Esophagus muscularis mucosa (tissue), 4 donors: ENCODE data around the gene AMIGO1. TPM values are rescaled to one million over a fixed set of nuclear protein-coding genes. Genes with fewer than 3 reads are reported as not detected.
A peak's percentile ranks its signal among the peaks of the same experiment; 100 is the strongest.

Experiments used
- DNase-seq: peaks from one replicate; pipeline ENCODE4 v3.0.0-alpha.2; 2017; ENCODE audit errors: extremely low spot score
- H3K27ac ChIP-seq, 4 donors: fragments of 200-600 bp; sonication (generic); replicated peaks in 1 of 4; 1 replicate in 3 of 4; 2 replicates in 1 of 4; pipeline ENCODE4 v1.5.1; 2016 to 2019; ENCODE audit warnings: mild to moderate bottlenecking in 1 of 4
- H3K27me3 ChIP-seq, 4 donors: fragments of 200-600 bp; sonication (generic); one replicate each; pipeline versions ENCODE4 v1.5.1 to v1.6.0; 2016 to 2019
- H3K36me3 ChIP-seq, 4 donors: fragments of 200-600 bp; sonication (generic); one replicate each; pipeline ENCODE4 v1.5.1; 2016 to 2019
- H3K4me1 ChIP-seq, 4 donors: fragments of 200-600 bp; sonication (generic); one replicate each; pipeline ENCODE4 v1.5.1; 2016 to 2019
- H3K4me3 ChIP-seq, 4 donors: fragments of 200-600 bp; sonication (generic); 1 replicate in 2 of 4; 2 replicates in 2 of 4; pipeline ENCODE4 v1.5.1; 2016 to 2019; ENCODE audit warnings: mild to moderate bottlenecking in 4 of 4, moderate library complexity in 1 of 4
- H3K9me3 ChIP-seq, 4 donors: fragments of 200-600 bp; sonication (generic); 1 replicate in 3 of 4; 2 replicates in 1 of 4; pipeline ENCODE4 v1.5.1; 2016 to 2019
- EP300 ChIP-seq: sonication (generic); formaldehyde crosslinking; IDR thresholded peaks from one replicate; pipeline ENCODE4 v1.6.1; 2017; ENCODE audit warnings: antibody characterized with exemption
- POLR2A ChIP-seq: fragments of 450-650 bp; IDR thresholded peaks from one replicate; pipeline ENCODE4 v1.6.1; 2017; ENCODE audit warnings: antibody characterized with exemption, moderate library complexity, mild to moderate bottlenecking, low read depth
- POLR2AphosphoS5 ChIP-seq, 2 donors: sonication (generic); formaldehyde crosslinking; IDR thresholded peaks; one replicate each; pipeline ENCODE4 v1.6.1; 2017; ENCODE audit warnings: antibody characterized with exemption in 2 of 2
- WGBS: methylation state at CpG from one replicate; pipeline ENCODE4 v1.1.5; 2018; 5-methylcytosine and 5-hydroxymethylcytosine counted together
- intact Hi-C: fragments of 100-400 bp; cut with DNase I; formaldehyde crosslinking; loops from one replicate; pipeline ENCODE4 v1.15.1; 2023
- total RNA-seq, 4 donors: library from RNA; depleted of rRNA; stranded (reverse); fragments of >200 nt; gene quantifications; one replicate each; pipeline versions ENCODE4 v1.1.0 to v1.2.1, GENCODE V29; 2016
- TF ChIP-seq, protein P1 (sequence below), 3 experiments: fragments of 200-600 bp in 2 of 3; fragments of 450-650 bp in 1 of 3; sonication (generic) in 2 of 3; IDR thresholded peaks; one replicate each; pipeline ENCODE4 v1.5.1; 2017 to 2019; ENCODE audit warnings: antibody characterized with exemption in 3 of 3, mild to moderate bottlenecking in 2 of 3, moderate library complexity in 1 of 3

The AMIGO1 gene
- total RNA-seq, 4 donors from 2014 or later, result 8.4 to 23.7 (median 14.0) TPM

DNA sequence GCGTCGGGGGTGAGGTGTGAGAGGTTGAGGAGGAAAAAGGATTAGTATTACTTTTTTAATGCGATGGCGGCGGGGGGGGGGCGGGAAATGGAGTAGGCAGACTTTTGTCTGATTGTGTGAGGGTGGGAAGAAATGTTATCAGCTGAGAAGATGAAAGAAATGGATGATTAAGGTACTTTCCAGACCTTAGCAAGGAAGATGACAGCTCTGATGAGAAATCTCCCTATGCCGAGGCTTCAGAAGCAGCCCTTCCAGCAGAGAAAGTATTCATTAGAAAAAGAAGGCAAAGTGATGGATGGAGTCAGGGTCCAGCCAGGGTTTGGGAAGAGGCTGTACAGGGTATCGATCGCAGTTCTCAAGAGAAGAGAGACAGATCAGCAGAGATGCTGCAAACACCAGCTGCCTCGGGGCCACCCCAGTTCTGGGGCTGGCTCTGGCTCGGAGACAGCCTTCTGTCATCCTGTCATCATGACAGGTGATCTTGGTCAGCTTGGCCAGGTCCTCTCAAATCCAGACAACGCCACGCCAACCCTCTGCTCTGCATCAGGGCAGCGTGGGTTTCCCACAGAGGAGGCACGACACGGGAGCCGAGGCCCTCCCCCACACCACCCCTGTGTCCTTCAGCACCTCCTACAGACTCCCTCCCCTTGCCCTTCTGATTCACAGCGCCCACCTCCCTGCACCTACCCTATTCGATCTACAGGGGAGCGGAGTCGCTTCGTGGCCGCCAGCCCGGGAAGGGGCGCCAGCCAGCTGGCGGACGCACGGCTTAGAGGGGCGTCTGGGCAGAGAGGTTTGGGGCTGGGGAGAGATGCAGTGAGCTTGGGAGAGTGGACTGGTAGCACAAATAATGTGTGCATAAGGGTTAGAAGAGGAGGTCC is 26.5 kb downstream of the AMIGO1 start:
- no peaks in the 10 kb centered on the region for H3K9me3 ChIP-seq
- WGBS, result 11% methylated on average over 25 of the region's 29 CpGs
- H3K27me3 ChIP-seq, result no peaks in the 10 kb centered on the region
- DNase-seq, result no peak
- TF ChIP-seq, protein P1, sequence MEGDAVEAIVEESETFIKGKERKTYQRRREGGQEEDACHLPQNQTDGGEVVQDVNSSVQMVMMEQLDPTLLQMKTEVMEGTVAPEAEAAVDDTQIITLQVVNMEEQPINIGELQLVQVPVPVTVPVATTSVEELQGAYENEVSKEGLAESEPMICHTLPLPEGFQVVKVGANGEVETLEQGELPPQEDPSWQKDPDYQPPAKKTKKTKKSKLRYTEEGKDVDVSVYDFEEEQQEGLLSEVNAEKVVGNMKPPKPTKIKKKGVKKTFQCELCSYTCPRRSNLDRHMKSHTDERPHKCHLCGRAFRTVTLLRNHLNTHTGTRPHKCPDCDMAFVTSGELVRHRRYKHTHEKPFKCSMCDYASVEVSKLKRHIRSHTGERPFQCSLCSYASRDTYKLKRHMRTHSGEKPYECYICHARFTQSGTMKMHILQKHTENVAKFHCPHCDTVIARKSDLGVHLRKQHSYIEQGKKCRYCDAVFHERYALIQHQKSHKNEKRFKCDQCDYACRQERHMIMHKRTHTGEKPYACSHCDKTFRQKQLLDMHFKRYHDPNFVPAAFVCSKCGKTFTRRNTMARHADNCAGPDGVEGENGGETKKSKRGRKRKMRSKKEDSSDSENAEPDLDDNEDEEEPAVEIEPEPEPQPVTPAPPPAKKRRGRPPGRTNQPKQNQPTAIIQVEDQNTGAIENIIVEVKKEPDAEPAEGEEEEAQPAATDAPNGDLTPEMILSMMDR (IDR thresholded peaks at IDR 0.05), result no peak
- TF ChIP-seq POLR2A (no peak), EP300 (no peak), POLR2AphosphoS5 (IDR thresholded peaks at IDR 0.05) (no peak)
- intact Hi-C loops, result loop anchor here (5.0 kb wide), 1 partner anchor 56 kb away; the partner anchor contains the start of gene PSMA5
- H3K27ac ChIP-seq, result peak overlapping the region; percentile 48 to 74 (median 60)
- peak overlapping the region; percentile 76 to 94 (median 82) for H3K4me3 ChIP-seq
- peaks cover 16 to 25% (median 24%) of the 10 kb centered on the region in 4 donors for H3K4me1 ChIP-seq
- H3K36me3 ChIP-seq, result peaks cover 0 to 32% (median 29%) of the 10 kb centered on the region in 4 donors

GRCh38 chr1:109482242-109482641 is 27.3 kb downstream of the AMIGO1 start:
- no peak overlapping the region for H3K27ac ChIP-seq
- TF ChIP-seq EP300 (no peak), POLR2A (no peak)
- TF ChIP-seq, protein P1 (IDR thresholded peaks at IDR 0.05), result no peak
- no peaks in the 10 kb centered on the region for H3K9me3 ChIP-seq
- intact Hi-C loops, result loop anchor here (5.0 kb wide), 1 partner anchor 55 kb away; the partner anchor contains the start of gene PSMA5
- H3K36me3 ChIP-seq, result peaks cover 0 to 30% (median 25%) of the 10 kb centered on the region in 4 donors
- no peak for DNase-seq
- H3K4me1 ChIP-seq, result peaks cover 16 to 25% (median 24%) of the 10 kb centered on the region in 4 donors
- H3K4me3 ChIP-seq, result no peak overlapping the region
- no peaks in the 10 kb centered on the region for H3K27me3 ChIP-seq

DNA sequence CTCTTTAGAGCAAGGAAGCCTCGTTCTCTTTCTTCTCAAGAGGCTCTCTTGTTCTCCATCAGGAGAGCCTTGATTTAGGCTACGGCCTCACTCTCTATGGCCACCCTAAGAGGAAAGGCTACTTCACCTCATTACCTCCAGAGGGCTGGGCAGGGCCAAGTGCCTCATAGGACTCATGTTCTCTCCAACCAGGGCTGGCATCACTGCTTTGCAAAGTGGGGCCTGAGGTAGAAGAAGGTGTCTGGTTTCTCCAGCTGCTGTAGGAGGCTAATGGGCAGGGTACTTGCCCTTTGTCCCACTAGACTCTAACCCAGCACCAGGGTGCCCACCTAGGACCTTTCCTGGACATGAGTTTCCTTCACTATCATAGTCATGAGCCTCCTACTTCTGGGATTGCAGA is 27.9 kb downstream of the AMIGO1 start:
- no peak for DNase-seq
- Histone ChIP-seq H3K27ac (no peak overlapping the region), H3K4me1 (peaks cover 16 to 25% (median 24%) of the 10 kb centered on the region in 4 donors), H3K36me3 (peaks cover 0 to 33% (median 26%) of the 10 kb centered on the region in 4 donors), H3K9me3 (no peaks in the 10 kb centered on the region), H3K27me3 (no peaks in the 10 kb centered on the region), H3K4me3 (no peak overlapping the region)
- WGBS, result 72% methylated on average over 2 of the region's 2 CpGs
- intact Hi-C loops, result loop anchor here (5.0 kb wide), 1 partner anchor 54 kb away; the partner anchor contains the start of gene PSMA5
- TF ChIP-seq POLR2A (no peak), EP300 (no peak), POLR2AphosphoS5 (IDR thresholded peaks at IDR 0.05) (no peak)
- TF ChIP-seq, protein P1 (IDR thresholded peaks at IDR 0.05), result no peak

- H3K36me3 ChIP-seq, result peaks cover 0 to 35% (median 30%) of the 10 kb centered on the region in 4 donors
- no peaks in the 10 kb centered on the region for H3K9me3 ChIP-seq
- intact Hi-C loops, result loop anchor here (5.0 kb wide), 1 partner anchor 53 kb away; the partner anchor contains the start of gene PSMA5
- no peak for TF ChIP-seq POLR2A
- TF ChIP-seq POLR2AphosphoS5 (IDR thresholded peaks at IDR 0.05), result no peak
- no peak for TF ChIP-seq EP300
- TF ChIP-seq, protein P1 (IDR thresholded peaks at IDR 0.05), result no peak
- no peak for DNase-seq
- no peak overlapping the region for H3K4me3 ChIP-seq
- H3K27ac ChIP-seq, result no peak overlapping the region
- peaks cover 13 to 19% (median 18%) of the 10 kb centered on the region in 4 donors for H3K4me1 ChIP-seq
- 86% methylated on average over 1 of the region's 3 CpGs for WGBS
- H3K27me3 ChIP-seq, result no peaks in the 10 kb centered on the region
Measured at GRCh38 chr1:109479901-109480300, 29.6 kb downstream of the AMIGO1 start.
